Fibroblast of skin of abdomen (primary cell): ENCODE results near the gene MYL6B.

Experiments used
- DNase-seq: peaks from one replicate; pipeline ENCODE4 v3.0.0-alpha.2; 2013

The MYL6B gene

DNA sequence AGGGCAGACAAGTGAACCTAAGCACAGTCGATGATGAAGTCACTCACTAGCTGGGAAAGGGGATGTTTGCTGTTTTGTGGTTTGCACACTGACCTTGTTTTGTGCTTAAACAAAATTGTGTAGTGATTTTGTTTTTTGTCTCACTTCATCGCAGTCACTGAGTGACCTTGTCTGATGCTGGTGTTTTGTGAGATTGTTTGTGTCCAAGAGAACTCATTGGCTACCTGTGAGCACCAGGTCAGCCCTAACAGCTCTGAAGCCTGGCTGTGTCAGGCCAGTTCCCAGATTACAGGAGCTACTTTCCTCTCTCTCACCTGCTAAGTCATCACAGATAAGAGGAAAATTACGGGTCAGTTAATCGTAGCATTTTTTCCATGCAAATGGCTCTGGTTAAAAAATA is 28.3 kb upstream of the MYL6B start:
- DNase-seq: no peak

DNA sequence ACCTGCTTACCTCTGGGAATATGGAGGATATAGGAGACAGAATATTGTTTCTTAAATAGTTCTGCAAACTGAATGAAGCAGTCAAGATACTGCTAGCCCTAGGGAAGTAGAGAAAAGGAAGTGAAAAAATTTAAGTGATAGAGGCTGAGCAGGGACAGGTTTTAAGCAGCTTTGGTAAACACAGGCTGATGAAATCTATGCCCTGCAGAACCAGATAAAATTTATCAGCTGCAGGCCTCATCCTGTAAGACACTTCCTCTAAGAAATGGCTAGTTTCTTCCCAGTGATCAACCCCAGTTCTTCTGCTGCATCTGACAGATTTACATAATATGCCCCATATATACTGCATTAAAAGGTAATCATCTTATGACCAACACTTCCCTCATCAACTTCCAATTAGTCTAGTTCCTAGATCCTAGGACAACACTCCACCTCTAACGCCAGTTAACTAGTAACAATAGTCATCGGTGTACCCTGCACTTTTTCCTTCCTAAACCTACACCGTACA is 25.6 kb upstream of the MYL6B start:
- no peak for DNase-seq

DNA sequence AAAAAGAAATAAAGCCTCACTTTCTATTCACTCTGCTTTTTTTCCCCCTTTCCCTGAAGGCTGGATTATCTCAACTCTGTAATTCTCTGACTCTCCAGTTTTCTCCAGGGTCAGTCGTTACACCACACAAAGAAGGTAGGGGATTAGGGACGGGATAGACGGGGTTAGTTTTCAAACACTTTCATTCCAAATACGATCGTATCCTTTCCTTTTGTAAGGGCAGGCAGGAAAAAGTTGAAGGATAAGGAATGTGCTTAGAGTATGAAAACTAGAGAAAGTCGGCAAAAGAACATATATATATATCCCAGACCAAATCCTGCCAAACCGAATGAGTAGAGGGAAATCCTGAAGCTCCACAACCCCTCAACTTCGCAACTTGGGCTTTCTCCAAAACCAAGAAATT is 24.9 kb upstream of the MYL6B start:
- no peak for DNase-seq

DNA sequence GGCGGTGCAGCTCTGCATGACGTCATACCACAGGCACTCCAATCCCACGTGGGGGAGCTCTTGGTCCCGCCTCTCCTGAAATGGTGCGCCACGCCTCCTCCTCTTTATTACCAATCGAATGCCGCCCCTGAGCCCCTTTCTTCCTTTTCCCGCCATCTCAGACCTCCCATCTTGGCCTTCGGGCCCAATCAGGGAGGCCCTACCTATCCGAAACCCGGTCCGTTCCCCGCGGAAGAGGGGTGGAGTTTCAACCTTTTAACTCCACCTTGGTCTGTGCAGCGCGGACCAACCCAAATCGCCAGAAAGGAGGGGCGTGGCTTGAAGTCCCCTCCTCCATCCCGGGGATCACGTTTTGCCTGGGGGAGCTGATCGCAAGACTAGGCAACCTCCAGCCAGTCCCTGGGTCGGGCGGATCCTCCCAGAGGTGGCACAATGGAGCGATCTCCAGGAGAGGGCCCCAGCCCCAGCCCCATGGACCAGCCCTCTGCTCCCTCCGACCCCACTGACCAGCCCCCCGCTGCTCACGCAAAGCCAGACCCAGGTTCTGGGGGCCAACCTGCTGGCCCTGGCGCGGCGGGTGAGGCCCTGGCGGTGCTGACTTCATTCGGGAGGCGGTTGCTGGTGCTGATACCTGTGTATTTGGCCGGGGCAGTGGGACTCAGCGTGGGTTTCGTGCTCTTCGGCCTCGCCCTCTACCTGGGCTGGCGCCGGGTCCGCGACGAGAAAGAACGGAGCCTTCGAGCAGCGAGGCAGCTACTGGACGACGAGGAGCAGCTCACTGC is 24.3 kb upstream of the MYL6B start, which contains the start of gene ESYT1:
Gene ESYT1 (plus strand): TSS at position 380 of the 782 bp plus-strand sequence. CDS start 53 bp downstream, at position 433.
- peak; percentile 100 for DNase-seq

DNA sequence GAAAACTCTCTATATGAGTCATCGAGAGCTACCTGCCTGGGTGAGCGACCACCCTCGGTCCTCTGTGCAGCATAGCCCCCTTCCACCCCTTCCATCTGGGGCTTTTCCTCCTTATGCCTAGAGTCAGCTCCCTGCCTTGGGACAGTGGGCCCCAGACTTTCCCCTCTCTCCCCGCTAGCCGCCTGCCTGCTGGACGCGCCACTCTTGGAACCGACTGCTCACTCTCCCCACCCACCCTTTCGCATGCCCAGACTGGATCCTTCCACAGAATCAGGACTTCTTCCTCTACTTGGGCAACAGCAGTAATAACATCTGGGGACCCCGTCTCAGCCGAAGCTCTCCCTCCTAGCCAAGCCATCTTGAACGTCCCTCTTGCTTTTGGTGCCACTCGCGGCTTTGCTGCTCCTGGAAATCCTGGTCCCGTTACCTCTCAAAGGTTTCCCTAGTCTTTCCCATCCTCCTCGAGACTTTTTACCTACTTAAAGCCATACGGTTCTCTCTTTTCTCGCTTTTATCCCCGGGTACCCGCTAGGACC is 23.6 kb upstream of the MYL6B start:
- DNase-seq: no peak

DNA sequence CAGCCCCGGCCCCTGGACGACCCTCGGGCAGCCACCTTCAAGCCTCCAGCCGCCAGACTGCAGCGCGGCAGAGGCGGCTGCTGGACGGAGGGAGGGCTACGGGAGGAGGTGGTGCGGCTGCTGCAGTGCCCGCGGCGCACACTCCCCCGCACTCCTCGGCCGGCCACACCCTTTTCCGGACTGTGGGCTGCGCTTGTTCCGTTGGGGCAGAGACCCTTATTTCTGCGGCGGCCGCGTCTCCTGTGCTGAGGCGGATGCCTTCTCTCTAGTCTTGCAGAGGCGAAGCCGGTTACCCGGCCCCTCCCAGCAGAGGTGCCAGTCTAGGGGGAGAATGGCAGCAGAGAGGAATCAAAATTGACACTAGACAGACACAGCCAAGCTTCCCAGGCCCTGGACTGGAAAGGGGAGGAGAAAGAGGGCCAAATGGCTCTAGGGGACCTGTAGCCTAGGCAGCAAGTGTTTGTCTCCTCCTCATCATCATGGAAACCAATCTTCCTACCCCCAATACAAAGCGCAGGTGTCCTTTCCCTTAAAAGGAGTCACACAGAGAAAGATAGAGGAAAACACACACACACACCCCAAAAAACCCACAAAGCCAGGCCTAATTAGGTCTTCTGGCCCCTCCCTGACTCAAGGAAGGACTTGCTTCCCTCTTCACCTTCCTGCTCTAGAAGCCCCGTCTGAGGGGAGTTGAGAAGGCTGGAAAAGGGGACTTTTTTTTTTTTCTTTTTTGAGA is 23.0 kb upstream of the MYL6B start:
- no peak for DNase-seq

DNA sequence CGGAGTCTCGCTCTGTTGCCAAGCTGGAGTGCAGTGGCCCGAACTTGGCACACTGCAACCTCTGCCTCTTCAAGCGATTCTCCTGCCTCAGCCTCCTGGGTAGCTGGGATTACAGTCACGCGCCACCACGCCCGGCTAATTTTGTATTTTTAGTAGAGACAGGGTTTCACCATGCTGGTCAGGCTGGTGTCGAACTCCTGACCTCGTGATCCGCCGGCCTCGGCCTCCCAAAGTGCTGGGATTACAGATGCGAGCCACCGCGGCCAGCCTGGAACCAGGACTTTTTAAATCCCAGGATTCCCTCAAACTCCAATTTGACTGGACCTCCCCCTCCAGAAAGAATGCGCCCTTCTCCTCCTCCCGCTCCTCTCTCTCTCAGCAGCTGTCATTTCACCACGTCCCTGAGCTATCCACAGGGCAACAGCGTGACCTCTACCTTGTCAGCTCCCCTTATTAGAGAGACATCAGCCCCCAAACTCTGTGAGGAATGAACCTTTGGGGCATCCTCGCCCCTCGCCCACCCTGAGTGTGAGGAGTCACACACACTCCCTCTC is 22.4 kb upstream of the MYL6B start:
- DNase-seq: no peak

DNA sequence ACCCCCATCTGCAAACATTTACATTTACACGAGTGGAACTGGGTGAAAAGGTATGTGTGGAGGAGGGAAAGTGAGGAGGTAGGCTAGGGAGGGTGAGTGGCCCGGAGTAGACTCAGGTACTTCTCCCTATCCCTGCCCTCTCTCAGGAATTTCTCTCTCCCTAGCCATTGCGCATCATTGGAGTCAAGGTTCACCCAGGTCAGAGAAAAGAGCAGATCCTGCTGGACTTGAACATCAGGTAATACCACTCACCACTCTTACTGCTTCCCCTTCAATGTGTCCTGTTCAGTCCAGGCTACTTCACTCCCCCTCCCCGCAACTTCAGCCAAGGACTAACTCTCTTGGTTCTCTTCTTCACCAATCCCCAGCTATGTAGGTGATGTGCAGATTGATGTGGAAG is 21.5 kb upstream of the MYL6B start:
- no peak for DNase-seq

DNA sequence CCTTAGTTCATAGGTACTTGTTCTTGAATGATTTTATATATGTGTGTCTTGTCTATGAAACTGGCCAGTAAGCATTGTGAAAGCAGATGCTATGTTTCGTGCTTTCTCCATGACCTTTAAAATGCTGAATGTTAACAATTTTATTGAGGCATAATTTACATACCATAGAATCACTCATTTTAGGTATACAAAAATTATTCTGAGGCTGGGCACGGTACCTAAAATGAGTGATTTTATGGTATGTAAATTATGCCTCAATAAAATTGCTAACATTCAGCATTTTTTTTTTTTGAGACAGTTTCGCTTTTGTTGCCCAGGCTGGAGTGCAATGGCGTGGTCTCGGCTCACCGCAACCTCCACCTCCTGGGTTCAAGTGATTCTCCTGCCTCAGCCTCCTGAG is 17.5 kb upstream of the MYL6B start:
- no peak for DNase-seq

DNA sequence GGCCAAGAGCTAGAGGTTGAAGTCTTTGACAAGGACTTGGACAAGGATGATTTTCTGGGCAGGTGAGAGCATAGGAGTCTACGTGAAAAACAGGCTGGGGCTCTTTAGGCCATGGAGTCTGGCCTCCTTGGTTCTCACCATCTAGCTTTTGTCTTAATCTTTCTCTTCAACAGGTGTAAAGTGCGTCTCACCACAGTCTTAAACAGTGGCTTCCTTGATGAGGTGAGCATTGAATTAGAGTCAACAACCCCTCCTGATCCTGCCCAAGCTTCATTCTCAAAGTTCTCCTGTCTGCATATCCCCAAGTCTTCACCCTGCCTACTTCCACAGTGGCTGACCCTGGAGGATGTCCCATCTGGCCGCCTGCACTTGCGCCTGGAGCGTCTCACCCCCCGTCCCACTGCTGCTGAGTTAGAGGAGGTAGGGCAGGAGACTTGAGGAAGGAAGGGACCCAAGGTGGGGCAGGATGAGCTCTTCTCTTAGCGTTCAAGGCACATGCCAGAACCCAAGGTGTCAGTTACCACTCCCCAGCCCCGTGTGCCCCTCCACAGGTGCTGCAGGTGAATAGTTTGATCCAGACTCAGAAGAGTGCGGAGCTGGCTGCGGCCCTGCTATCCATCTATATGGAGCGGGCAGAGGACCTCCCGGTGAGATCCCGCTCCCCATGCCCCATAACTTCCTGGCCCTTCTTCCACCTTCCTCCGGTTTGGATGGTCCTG is 14.4 kb upstream of the MYL6B start:
- no peak for DNase-seq

DNA sequence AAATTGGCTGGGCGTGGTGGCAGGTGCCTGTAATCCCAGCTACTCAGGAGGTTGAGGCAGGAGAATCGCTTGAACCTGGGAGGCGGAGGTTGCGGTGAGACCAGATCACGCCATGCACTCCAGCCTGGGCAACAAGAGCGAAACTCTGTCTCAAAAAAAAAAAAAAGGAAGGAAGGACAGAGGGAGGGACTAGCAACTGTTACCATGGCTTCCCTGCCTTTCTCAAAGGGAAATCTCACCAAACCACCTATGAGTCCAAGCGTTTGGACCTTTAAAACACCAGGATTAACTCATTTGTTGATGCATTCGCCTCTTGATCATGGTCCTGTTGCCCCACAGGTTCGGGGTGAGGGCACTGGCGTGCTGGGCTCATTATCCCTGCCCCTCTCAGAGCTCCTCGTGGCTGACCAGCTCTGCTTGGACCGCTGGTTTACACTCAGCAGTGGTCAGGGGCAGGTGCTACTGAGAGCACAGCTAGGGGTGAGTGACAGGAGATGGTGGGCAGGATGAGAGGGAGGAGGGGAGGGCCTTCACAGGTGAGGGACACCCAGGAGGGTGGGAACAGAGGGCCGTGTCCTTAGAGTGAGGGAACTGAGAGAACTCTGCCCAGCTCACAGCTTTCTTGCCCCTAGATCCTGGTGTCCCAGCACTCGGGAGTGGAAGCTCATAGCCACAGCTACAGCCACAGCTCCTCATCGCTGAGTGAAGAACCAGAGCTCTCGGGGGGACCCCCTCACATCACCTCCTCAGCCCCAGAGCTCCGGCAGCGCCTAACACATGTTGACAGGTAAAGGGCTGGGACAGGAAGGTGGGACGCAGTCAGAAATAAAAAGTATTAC is 10.2 kb upstream of the MYL6B start:
- no peak for DNase-seq

DNA sequence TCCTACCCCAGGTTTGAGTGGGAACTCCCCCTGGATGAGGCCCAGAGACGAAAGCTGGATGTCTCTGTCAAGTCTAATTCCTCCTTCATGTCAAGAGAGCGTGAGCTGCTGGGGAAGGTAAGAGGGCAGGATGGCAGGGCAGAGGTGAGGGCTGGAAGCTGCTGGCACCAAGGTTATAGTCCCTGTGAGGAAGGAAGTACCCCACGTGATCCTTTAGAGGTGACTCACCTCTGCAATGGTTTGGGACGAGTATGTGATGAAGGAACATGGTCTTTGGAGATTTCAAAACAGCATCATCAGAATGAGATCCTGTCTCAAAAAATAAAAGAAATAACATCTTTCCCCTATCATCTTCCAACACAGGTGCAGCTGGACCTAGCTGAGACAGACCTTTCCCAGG is 9.2 kb upstream of the MYL6B start:
- DNase-seq: no peak

DNA sequence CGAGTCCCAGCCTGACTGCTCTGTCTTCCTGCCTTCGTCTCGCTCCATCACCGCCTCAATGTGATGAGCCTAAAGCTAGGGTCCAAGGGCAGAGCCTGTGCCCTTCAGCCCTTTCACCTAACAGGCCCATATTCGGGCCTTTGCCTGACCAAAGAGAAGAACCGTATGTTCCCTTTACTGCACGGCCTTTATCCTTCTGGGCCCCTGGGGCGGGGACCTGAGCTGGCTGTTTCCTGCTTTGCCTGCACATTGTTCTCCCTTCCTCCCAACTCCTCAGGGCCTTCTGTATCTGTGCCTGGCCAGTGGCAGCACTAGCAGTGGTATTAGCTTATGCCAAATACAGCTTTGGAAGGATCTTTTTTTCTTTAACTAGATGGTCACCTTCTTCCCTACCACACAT is 8.5 kb upstream of the MYL6B start:
- no peak for DNase-seq

DNA sequence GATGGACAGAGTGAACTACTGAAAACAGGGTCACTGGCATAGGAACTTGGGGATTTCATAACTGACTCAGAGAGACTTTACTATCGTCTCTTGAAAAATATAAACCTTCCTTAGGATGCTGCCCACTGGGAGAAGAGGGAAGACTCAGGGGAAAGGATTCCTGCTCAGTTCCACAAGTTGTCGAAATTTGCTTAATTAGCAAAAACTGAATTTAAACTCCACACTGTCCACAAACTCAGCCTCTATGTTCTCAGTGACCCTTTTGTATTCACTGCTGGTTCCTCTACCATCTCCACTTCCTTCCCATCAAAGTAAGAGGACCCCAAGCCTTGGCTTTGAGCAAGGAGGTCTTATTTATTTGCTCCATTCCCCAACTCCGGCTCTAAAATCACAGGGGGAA is 7.2 kb upstream of the MYL6B start:
- no peak for DNase-seq

DNA sequence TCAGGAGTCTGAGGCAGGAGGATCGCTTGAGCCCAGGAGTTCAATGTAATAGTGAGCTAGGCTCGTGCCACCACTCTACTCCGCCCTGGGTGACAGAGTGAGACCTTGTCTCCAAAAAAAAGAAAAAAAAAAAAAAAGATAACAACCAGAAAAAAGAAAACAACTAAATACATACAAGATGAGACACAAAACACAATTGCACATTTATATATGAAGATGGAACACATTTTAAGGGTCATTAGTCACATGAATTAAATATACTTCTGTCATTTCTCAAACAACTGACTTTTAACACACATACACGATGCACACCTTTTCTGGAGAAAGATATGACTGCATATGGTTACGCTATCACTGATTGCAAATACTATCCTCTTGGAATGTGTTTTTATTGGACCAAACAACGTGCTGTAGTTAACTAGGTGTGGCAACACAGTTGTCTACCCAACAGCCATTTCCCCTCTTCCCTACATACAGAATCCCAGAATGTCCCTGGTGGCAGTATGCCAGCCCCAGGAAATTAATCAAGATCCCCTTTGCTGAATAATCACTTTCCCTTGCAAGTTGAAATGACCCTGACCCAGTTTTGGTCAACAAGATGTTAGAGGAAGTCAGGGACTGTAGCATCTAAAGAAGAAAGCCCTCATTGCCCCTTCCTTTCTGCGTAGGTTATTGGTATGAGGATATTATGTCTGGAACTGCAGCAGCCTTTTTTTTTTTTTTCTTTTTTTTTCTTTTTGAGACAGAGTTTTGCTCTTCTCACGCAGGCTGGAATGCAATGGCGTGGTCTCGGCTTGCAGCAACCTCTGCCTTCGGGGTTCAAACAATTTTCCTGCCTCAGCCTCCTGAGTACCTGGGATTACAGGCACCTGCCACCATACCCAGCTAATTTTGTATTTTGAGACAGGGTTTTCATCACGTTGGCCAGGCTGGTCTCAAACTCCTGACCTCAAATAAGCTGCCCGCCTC is 5.6 kb upstream of the MYL6B start:
- DNase-seq: no peak

DNA sequence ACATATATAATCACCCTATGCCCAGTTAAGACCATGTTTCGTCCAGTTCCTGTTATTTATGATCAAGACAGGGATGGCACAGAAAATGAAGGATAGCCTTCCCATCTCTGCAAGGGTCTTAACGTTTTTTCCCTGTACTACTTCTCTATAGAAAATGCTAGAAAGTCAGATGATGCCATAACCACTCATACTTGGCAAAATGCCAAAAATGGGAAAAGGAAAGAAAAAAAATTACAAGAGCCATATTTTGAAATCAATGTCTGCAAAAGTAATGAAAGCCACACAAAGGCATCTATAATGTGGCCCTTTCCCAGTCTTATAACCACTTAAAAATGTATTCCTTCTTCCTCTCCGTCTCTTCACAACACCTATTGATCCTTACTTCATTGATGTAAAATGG is 1.8 kb upstream of the MYL6B start:
- DNase-seq: no peak

DNA sequence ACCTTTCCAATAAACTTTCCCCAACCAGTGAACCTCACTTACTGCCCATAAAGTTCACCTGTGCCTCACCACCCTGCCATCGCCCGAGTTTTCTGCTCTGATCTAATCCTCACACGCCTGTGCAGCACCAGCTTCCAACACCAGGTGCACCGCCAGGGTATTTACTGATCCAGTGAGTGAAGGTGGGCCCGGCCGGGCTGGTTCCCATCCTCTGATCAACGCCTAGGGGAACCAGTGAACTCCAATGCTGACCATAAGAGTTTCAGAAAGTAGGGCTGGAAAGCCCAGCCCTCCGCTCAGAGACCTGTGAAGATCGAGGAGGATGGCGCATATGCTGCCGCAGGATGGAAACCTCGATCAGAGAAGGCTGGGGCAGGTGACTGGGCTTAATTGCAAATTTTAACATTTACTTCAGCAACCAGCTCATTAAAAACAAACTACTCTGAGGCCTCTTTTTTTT is 685 bp upstream of the MYL6B start:
- no peak for DNase-seq

DNA sequence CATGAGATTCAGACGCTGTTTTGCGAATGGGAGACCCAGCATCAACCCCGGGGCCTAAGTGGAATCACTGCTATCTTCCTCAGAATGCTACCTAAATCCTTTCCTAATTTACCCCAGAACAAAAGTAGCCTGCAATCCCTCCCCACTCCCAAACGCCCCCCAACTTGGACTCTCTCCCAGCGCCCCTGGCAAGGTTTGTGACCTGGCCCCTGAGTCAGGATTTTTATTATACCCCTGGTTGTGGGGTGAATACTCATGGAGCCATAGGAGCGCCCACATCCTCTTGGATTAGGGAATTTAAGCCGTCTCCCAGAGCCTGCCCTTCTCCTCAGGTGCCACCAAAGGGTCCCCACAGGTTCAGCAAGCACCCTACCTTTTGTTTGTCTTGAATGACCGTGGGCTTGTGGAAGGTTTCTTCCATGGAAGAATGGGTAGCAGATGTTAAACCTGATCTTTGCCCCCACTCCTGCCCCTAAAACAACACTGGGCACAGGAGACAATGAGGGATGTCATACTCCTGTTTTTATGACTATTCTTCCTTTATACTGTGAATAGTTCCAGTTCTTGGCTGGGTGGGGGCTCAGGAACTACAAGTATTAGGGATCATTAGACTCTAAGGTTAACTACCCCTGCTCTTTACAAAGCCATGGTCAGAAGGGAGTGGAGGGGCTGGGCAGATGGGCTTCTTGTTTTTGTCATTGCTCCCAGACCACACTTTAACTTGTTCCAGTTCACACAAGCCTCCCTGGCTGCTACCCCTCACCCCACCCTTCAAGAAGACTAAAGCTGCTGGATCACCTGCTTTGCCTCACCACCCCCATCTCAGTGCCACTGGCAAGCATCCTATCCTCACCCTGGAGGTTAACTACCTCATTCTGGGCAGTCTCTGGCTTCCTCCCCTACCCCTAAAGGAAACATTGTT is 630 bp downstream of the MYL6B start:
- DNase-seq: no peak

DNA sequence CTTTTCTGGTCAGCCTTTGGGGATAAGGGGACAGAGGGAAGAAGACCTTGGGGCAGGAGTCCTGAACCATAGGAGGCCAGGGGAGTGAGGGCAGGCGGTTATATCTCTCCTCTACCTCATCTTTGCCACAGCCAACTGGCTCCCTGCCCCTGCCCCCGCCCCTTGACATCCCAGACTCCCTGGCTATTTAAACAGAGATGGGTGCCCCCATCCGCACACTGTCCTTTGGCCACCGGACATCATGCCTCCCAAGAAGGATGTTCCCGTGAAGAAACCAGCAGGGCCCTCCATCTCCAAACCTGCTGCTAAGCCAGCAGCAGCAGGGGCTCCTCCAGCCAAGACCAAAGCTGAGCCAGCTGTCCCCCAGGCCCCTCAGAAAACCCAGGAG is 1.3 kb downstream of the MYL6B start:
- DNase-seq: no peak
